Ishikawa (cell line): Measurements from ENCODE around the gene ITSN2.

Source experiments
- CEBPB ChIP-seq: IDR thresholded peaks from 2 replicates; pipeline ENCODE4 v1.6.1; 2012
- CREB1 ChIP-seq: IDR thresholded peaks from 2 replicates; pipeline ENCODE4 v1.6.1; 2012; ENCODE audit warnings: low read depth
- EGR1 ChIP-seq: IDR thresholded peaks from 2 replicates; pipeline ENCODE4 v1.6.1; 2012
- EP300 ChIP-seq: IDR thresholded peaks from 2 replicates; pipeline ENCODE4 v1.6.1; 2012; ENCODE audit warnings: borderline replicate concordance
- FOXM1 ChIP-seq: IDR thresholded peaks from 2 replicates; pipeline ENCODE4 v1.6.1; 2012; ENCODE audit warnings: low read depth, borderline replicate concordance
- MAX ChIP-seq: IDR thresholded peaks from 2 replicates; pipeline ENCODE4 v1.6.1; 2012
- NFIC ChIP-seq: IDR thresholded peaks from 2 replicates; pipeline ENCODE4 v1.6.1; 2012
- RAD21 ChIP-seq: IDR thresholded peaks from 2 replicates; pipeline ENCODE4 v1.6.1; 2012; ENCODE audit warnings: low read depth
- REST ChIP-seq: IDR thresholded peaks from 2 replicates; pipeline ENCODE4 v1.6.1; 2012; ENCODE audit warnings: low read depth, mild to moderate bottlenecking
- TAF1 ChIP-seq: IDR thresholded peaks from 2 replicates; pipeline ENCODE4 v1.6.1; 2012; ENCODE audit warnings: low read depth, mild to moderate bottlenecking
- TCF12 ChIP-seq: IDR thresholded peaks from 2 replicates; pipeline ENCODE4 v1.6.1; 2012; ENCODE audit warnings: low read depth
- TEAD4 ChIP-seq: IDR thresholded peaks from 2 replicates; pipeline ENCODE4 v1.6.1; 2012
- USF1 ChIP-seq: IDR thresholded peaks from 2 replicates; pipeline ENCODE4 v1.6.1; 2012
- YY1 ChIP-seq: IDR thresholded peaks from 2 replicates; pipeline ENCODE4 v1.6.1; 2012; ENCODE audit warnings: low read depth
- ZBTB7A ChIP-seq: IDR thresholded peaks from 2 replicates; pipeline ENCODE4 v1.6.1; 2012; ENCODE audit warnings: low read depth

Gene ITSN2

GRCh38 chr2:24301599-24301998 lies 58.7 kb downstream of the ITSN2 start:
- TF ChIP-seq CREB1 (no peak), TCF12 (no peak), REST (no peak)

GRCh38 chr2:24297663-24298062 lies 62.7 kb downstream of the ITSN2 start:
- TF ChIP-seq TCF12, result no peak
- TF ChIP-seq RAD21, result no peak
- TF ChIP-seq TEAD4, result no peak
- no peak for TF ChIP-seq EP300
- TF ChIP-seq TAF1, result no peak
- no peak for TF ChIP-seq YY1
- TF ChIP-seq USF1, result no peak
- TF ChIP-seq REST, result no peak
- no peak for TF ChIP-seq FOXM1
- no peak for TF ChIP-seq NFIC

GRCh38 chr2:24287171-24287570 lies 73.2 kb downstream of the ITSN2 start:
- no peak for TF ChIP-seq REST
- TF ChIP-seq USF1, result no peak
- no peak for TF ChIP-seq EGR1
- TF ChIP-seq ZBTB7A, result no peak
- TF ChIP-seq YY1, result no peak
- TF ChIP-seq TCF12, result no peak
- TF ChIP-seq FOXM1, result no peak
- no peak for TF ChIP-seq TEAD4
- TF ChIP-seq NFIC, result no peak
- TF ChIP-seq RAD21, result no peak
- no peak for TF ChIP-seq CREB1
- TF ChIP-seq EP300, result no peak
- no peak for TF ChIP-seq CEBPB
- no peak for TF ChIP-seq TAF1
- TF ChIP-seq MAX, result no peak

- TF ChIP-seq ZBTB7A (no peak), RAD21 (no peak), TAF1 (no peak)
Measured at GRCh38 chr2:24285484-24286152, 74.7 kb downstream of the ITSN2 start.

- TF ChIP-seq RAD21, result no peak
- TF ChIP-seq EP300, result no peak
- no peak for TF ChIP-seq TCF12
- TF ChIP-seq TEAD4, result no peak
- no peak for TF ChIP-seq YY1
- TF ChIP-seq CREB1, result no peak
- TF ChIP-seq TAF1, result no peak
Measured at GRCh38 chr2:24280645-24281044, 79.7 kb downstream of the ITSN2 start.
